HG02763 (cell line): Measurements from ENCODE around the gene A2ML1.
"Not testable (repeated sequence)": the region's sequence is repeated elsewhere in the genome, so short reads cannot be mapped to it uniquely, and the experiment has no call there.

Experiments used
- ATAC-seq: cut with Tn5 transposase; IDR thresholded peaks from one replicate; pipeline ENCODE4 v1.9.1; 2021; ENCODE audit warnings: mild to moderate bottlenecking, moderate library complexity; ENCODE audit not compliant: unreplicated experiment

Gene A2ML1

GRCh38 chr12:8904665-8905064 lies 82.2 kb downstream of the A2ML1 start:
- ATAC-seq, result no peak

GRCh38 chr12:8905546-8905945 lies 83.1 kb downstream of the A2ML1 start:
- ATAC-seq, result no peak

- ATAC-seq, result no peak
Measured at GRCh38 chr12:8906266-8907180, 84.1 kb downstream of the A2ML1 start.

GRCh38 chr12:8907513-8907912 lies 85.1 kb downstream of the A2ML1 start:
- ATAC-seq, result no peak

- no peak for ATAC-seq
Measured at GRCh38 chr12:8909752-8910151, 87.3 kb downstream of the A2ML1 start.

GRCh38 chr12:8911606-8912268 lies 89.3 kb downstream of the A2ML1 start:
- no peak for ATAC-seq

- no peak for ATAC-seq
Measured at GRCh38 chr12:8912914-8913313, 90.5 kb downstream of the A2ML1 start.

- ATAC-seq, result no peak
Measured at GRCh38 chr12:8913702-8914032, 91.2 kb downstream of the A2ML1 start.

GRCh38 chr12:8914033-8914715 lies 91.8 kb downstream of the A2ML1 start, which contains the start of gene PHC1:
Gene PHC1, plus strand, starts transcription at chr12:8914509. Its CDS starts 3,169 bp downstream, at chr12:8917678.
- peak; percentile 55 for ATAC-seq

- peak; percentile 61 for ATAC-seq
Measured at GRCh38 chr12:8914716-8915526, 92.5 kb downstream of the A2ML1 start.

- no peak for ATAC-seq
Measured at GRCh38 chr12:8916154-8916553, 93.7 kb downstream of the A2ML1 start.

GRCh38 chr12:8917031-8917430 lies 94.6 kb downstream of the A2ML1 start:
- ATAC-seq, result no peak

- no peak for ATAC-seq
Measured at GRCh38 chr12:8917751-8918150, 95.3 kb downstream of the A2ML1 start.

GRCh38 chr12:8919643-8920042 lies 97.2 kb downstream of the A2ML1 start:
- ATAC-seq, result not testable (repeated sequence)

- ATAC-seq, result no peak
Measured at GRCh38 chr12:8922544-8922943, 100.1 kb downstream of the A2ML1 start.
